ENCODE results near the gene UGT1A8. TPM values are rescaled to one million over a fixed set of nuclear protein-coding genes. Genes with fewer than 3 reads are reported as not detected.

UGT1A8 gene
- total and polyA plus RNA-seq, 2 donors (not counting 1 experiment from before 2014, with no cell fraction given) = not detected

- DNase-seq (no peak), ATAC-seq (ENCODE audit: low read depth) (no peak)
- CTCF ChIA-PET = no interaction called here
- H3K79me2 ChIP-seq (ENCODE audit: control insufficient read depth, insufficient read depth, low read length) = no peaks in the 10 kb centered on the region
- H3K27me3 ChIP-seq (replicated peaks in 1 of 4; ENCODE audit: control extremely low read depth in 1 of 4, control insufficient read depth in 3 of 4, insufficient read depth in 4 of 4, low read length in 3 of 4) = peaks cover 0 to 5% (median 0%) of the 10 kb centered on the region in 4 experiments
- Mint-ChIP-seq H3K9me3 (ENCODE audit: insufficient read depth) (no peaks in the 10 kb centered on the region), H3K27ac (no peak overlapping the region), H3K27me3 (peaks cover 9% of the 10 kb centered on the region), H3K4me1 (no peaks in the 10 kb centered on the region), H3K4me3 (no peak overlapping the region)
- POLR2A ChIA-PET = no interaction called here
- H3K9ac ChIP-seq (ENCODE audit: low read length) = no peak overlapping the region
- no peaks in the 10 kb centered on the region for H3K4me1 ChIP-seq (ENCODE audit: control insufficient read depth in 2 of 2, insufficient read depth in 2 of 2, low read length in 2 of 2)
- peaks cover 0 to 6% (median 0%) of the 10 kb centered on the region in 3 donors for H3K9me3 ChIP-seq (ENCODE audit: control extremely low read depth in 1 of 3, control insufficient read depth in 2 of 3, insufficient read depth in 1 of 3, low read length in 2 of 3)
- H4K20me1 ChIP-seq (ENCODE audit: control insufficient read depth, insufficient read depth, low read length, poor library complexity, severe bottlenecking) = no peaks in the 10 kb centered on the region
- H2AFZ ChIP-seq (ENCODE audit: insufficient read depth, low read depth, low read length, poor library complexity, severe bottlenecking) = no peak overlapping the region
- H3K27ac ChIP-seq (ENCODE audit: low read length in 2 of 2) = no peak overlapping the region
- no peak overlapping the region for H3K4me3 ChIP-seq (ENCODE audit: control extremely low read depth in 1 of 5, extremely low read depth in 1 of 5, insufficient read depth in 1 of 5, low read depth in 2 of 5, low read length in 4 of 5)
- WGBS (ENCODE audit: insufficient coverage) = 82% methylated on average over 14 of the region's 18 CpGs
- intact Hi-C loops (cut with micrococcal nuclease) = no loop called here
- no peak for TF ChIP-seq CTCF (IDR thresholded peaks at IDR 0.05)
- TF ChIP-seq EZH2 (IDR thresholded peaks at IDR 0.05; ENCODE audit: borderline replicate concordance, insufficient read depth, low read depth, low read length, poor library complexity, severe bottlenecking) = no peak
- no peak overlapping the region for H3K4me2 ChIP-seq (replicated peaks; ENCODE audit: low read depth, low read length, poor library complexity, severe bottlenecking)
- no peaks in the 10 kb centered on the region for H3K36me3 ChIP-seq (replicated peaks in 1 of 2; ENCODE audit: control extremely low read depth in 1 of 2, control insufficient read depth in 1 of 2, extremely low read depth in 1 of 2, insufficient read depth in 2 of 2, low read length in 1 of 2)
Observed at GRCh38 chr2:233819884-233820773, 202.7 kb downstream of the UGT1A8 start.

GRCh38 chr2:233820774-233821105, 203.3 kb downstream of the UGT1A8 start:
- Mint-ChIP-seq H3K27ac (no peak overlapping the region), H3K4me1 (no peaks in the 10 kb centered on the region), H3K4me3 (no peak overlapping the region), H3K9me3 (ENCODE audit: insufficient read depth) (peaks cover 1% of the 10 kb centered on the region), H3K27me3 (peaks cover 8% of the 10 kb centered on the region)
- intact Hi-C loops (cut with micrococcal nuclease) = no loop called here
- peaks cover 0 to 5% (median 0%) of the 10 kb centered on the region in 4 experiments for H3K27me3 ChIP-seq (replicated peaks in 1 of 4; ENCODE audit: control extremely low read depth in 1 of 4, control insufficient read depth in 3 of 4, insufficient read depth in 4 of 4, low read length in 3 of 4)
- 96% methylated on average over 3 of the region's 6 CpGs for WGBS (ENCODE audit: insufficient coverage)
- H3K4me1 ChIP-seq (ENCODE audit: control insufficient read depth in 2 of 2, insufficient read depth in 2 of 2, low read length in 2 of 2) = no peaks in the 10 kb centered on the region
- H3K9ac ChIP-seq (ENCODE audit: low read length) = no peak overlapping the region
- H3K4me2 ChIP-seq (replicated peaks; ENCODE audit: low read depth, low read length, poor library complexity, severe bottlenecking) = no peak overlapping the region
- H3K9me3 ChIP-seq (ENCODE audit: control extremely low read depth in 1 of 3, control insufficient read depth in 2 of 3, insufficient read depth in 1 of 3, low read length in 2 of 3) = peaks cover 0 to 6% (median 0%) of the 10 kb centered on the region in 3 donors
- ChIA-PET POLR2A (no interaction called here), CTCF (no interaction called here)
- H3K4me3 ChIP-seq (ENCODE audit: control extremely low read depth in 1 of 5, extremely low read depth in 1 of 5, insufficient read depth in 1 of 5, low read depth in 2 of 5, low read length in 4 of 5) = no peak overlapping the region
- H2AFZ ChIP-seq (ENCODE audit: insufficient read depth, low read depth, low read length, poor library complexity, severe bottlenecking) = no peak overlapping the region
- TF ChIP-seq CTCF (IDR thresholded peaks at IDR 0.05) = no peak
- no peak for TF ChIP-seq EZH2 (IDR thresholded peaks at IDR 0.05; ENCODE audit: borderline replicate concordance, insufficient read depth, low read depth, low read length, poor library complexity, severe bottlenecking)
- H4K20me1 ChIP-seq (ENCODE audit: control insufficient read depth, insufficient read depth, low read length, poor library complexity, severe bottlenecking) = no peaks in the 10 kb centered on the region
- ATAC-seq (ENCODE audit: low read depth) (no peak), DNase-seq (no peak)
- H3K36me3 ChIP-seq (replicated peaks in 1 of 2; ENCODE audit: control extremely low read depth in 1 of 2, control insufficient read depth in 1 of 2, extremely low read depth in 1 of 2, insufficient read depth in 2 of 2, low read length in 1 of 2) = no peaks in the 10 kb centered on the region
- H3K79me2 ChIP-seq (ENCODE audit: control insufficient read depth, insufficient read depth, low read length) = no peaks in the 10 kb centered on the region
- no peak overlapping the region for H3K27ac ChIP-seq (ENCODE audit: low read length in 2 of 2)

Measured in B cell (primary cell).